Suppressor macrophage treated with lipopolysaccharide for 4 hours (primary cell): Measurements from ENCODE around the gene EPDR1.

Experiments
- DNase-seq: peaks from one replicate; pipeline ENCODE4 v3.0.0-alpha.2; 2020

Gene EPDR1

GRCh38 chr7:37982423-37982822 lies 62.0 kb downstream of the EPDR1 start:
- peak; percentile 26 for DNase-seq

- no peak for DNase-seq
These were observed 64.4 kb downstream of the EPDR1 start for GRCh38 chr7:37984750-37985390.

GRCh38 chr7:37986908-37987330 lies 66.5 kb downstream of the EPDR1 start:
- peak; percentile 20 for DNase-seq

DNA sequence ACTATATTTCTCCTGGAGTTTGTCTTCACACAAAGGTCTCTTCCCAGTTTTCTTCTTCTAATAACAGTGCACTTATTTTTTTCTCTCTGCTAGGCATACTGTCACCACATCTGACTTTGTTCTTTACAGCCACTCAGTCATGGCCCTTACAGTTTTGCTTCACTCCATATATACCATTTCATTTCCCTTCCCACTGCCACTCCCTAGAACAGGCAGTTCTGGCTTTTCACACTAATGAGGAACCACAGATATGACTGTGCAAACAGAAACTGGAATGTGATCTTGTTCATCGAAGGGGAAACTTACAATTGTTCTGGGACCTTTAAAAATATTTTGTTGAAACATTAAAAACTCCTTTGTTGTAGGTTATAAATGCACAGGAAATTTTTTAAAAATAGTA lies 67.3 kb downstream of the EPDR1 start:
- peak; percentile 86 for DNase-seq

DNA sequence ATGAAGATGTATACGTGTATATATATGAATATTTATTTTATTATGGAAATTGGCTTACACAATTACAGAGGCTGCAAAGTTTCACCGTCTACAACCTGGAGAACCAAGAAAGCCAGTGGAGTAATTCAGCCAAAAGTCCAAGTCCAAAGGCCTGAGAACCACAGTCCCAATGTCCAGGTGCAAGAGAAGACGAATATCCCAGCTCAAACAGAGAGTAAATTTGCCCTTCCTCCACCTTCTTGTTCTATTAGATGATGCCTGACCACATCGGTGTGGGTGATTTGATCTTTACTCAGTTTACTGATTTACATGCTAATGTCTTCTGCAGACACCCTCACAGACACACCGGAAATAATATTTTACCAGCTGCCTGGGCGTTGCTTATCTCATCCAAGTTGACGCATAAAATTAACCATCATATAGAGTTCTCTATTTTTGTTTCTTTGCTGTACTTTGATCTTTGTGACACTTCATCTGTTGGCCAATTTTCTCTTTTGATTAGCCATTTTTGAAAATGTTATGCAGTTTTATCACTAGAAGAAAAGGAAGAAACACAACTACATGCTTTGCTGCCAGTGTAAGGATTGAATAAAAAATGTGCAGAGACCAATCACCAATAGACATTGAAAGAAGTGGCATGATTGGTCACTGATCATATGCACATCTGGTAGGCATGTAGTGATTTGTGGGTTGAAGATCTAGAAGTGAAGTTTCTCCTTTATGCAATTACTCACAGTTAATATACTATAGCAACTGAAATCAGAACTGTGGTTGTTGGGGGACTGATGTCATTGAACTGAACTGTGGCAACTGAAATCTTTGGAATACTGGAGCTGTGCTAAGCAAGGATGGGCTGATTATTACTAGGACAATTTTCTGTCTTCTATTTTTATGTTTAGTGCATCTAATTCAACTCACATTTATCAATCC lies 68.5 kb downstream of the EPDR1 start:
- peak; percentile 27 for DNase-seq

- no peak for DNase-seq
These were observed 69.9 kb downstream of the EPDR1 start for GRCh38 chr7:37990337-37990736.

DNA sequence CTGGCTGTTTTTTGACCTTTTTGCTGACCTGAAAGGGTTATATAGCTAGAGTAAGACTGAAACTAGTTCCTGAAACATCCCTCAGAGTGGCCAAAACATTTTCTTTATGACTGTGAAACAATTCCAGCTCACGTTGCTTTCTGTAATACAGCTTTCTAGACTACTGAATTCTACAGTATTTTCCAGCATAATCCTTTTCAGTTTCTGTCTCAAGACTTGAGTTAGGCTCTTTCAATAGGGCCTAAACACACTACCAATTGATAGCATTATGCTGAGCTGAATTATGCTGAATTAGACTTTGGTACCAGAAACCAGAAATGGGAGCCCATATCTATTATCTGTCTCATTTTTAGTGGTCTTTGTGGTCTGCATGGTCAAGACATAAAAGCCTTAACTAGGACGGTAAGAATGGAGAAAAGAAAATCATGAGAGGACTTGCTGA lies 72.6 kb downstream of the EPDR1 start:
- no peak for DNase-seq

- no peak for DNase-seq
These were observed 79.2 kb downstream of the EPDR1 start for GRCh38 chr7:37999673-38000072.

- DNase-seq, result no peak
These were observed 79.8 kb downstream of the EPDR1 start for GRCh38 chr7:38000272-38000671.
